ENCODE data around the gene PEDS1. TPM values are rescaled to one million over a fixed set of nuclear protein-coding genes. Genes with fewer than 3 reads are reported as not detected.

PEDS1 gene
- total RNA-seq, 1 donor from 2014 or later, result 44.1 TPM

DNA sequence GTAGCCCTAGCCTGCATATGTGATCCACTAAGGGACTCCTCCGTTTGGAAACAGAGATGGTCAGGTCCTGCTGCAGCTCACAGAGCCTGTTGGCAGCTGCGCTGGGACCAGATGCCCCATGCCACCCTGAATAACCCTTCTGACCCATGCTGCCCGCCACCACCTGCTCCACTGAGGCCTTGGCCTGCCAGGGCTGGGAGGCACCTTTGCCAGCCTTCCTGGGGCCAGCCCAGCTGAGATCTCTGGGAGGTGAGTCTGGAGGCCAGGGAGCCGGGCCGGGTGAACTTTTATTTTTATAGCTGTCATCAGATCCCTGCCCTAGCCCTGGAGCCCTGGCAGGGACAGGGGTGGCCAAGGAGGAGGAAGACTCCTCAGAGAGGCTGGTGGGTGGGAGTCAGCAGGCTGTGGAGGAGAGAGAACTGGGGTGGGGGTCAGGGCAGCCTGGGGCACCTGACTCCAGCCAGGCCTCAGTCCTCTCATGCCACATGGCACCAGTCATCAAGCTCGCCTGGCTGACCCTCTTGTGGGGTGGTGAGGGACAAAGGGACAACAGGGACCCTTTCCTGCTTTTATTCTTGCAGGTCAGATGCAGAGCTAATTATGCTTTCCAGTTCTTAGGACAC is 47.1 kb upstream of the PEDS1 start:
- Histone ChIP-seq H3K27me3 (ENCODE audit: insufficient read depth, low read length) (no peaks in the 10 kb centered on the region), H3K9ac (ENCODE audit: low read length) (no peak overlapping the region), H3K4me3 (ENCODE audit: insufficient read depth, low read depth, low read length) (no peak overlapping the region), H3K4me2 (ENCODE audit: low read length) (no peak overlapping the region), H3K9me3 (ENCODE audit: insufficient read depth, low read depth, low read length) (peaks cover 13% of the 10 kb centered on the region), H3K27ac (ENCODE audit: low read depth, low read length) (no peak overlapping the region), H3K4me1 (ENCODE audit: insufficient read depth, low read length) (no peaks in the 10 kb centered on the region), H3K36me3 (ENCODE audit: insufficient read depth, low read length) (no peaks in the 10 kb centered on the region), H4K20me1 (ENCODE audit: insufficient read depth, low read length) (peaks cover 1% of the 10 kb centered on the region), H3K79me2 (ENCODE audit: insufficient read depth, low read length) (no peaks in the 10 kb centered on the region), H2AFZ (ENCODE audit: low read depth, low read length) (no peak overlapping the region)
- no peak for FAIRE-seq
- peaks cover under 1% of the 10 kb centered on the region for H3K4me1 Mint-ChIP-seq (ENCODE audit: low read depth, unreplicated experiment)
- peaks cover 20% of the 10 kb centered on the region for H3K9me3 Mint-ChIP-seq (ENCODE audit: unreplicated experiment)
- H3K27ac Mint-ChIP-seq (ENCODE audit: unreplicated experiment), result no peak overlapping the region
- H3K4me3 Mint-ChIP-seq (ENCODE audit: unreplicated experiment), result no peak overlapping the region
- TF ChIP-seq, protein P1, sequence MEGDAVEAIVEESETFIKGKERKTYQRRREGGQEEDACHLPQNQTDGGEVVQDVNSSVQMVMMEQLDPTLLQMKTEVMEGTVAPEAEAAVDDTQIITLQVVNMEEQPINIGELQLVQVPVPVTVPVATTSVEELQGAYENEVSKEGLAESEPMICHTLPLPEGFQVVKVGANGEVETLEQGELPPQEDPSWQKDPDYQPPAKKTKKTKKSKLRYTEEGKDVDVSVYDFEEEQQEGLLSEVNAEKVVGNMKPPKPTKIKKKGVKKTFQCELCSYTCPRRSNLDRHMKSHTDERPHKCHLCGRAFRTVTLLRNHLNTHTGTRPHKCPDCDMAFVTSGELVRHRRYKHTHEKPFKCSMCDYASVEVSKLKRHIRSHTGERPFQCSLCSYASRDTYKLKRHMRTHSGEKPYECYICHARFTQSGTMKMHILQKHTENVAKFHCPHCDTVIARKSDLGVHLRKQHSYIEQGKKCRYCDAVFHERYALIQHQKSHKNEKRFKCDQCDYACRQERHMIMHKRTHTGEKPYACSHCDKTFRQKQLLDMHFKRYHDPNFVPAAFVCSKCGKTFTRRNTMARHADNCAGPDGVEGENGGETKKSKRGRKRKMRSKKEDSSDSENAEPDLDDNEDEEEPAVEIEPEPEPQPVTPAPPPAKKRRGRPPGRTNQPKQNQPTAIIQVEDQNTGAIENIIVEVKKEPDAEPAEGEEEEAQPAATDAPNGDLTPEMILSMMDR (IDR thresholded peaks at IDR 0.05; ENCODE audit: insufficient read depth, low read depth, low read length), result no peak
- no peak for TF ChIP-seq EZH2 (IDR thresholded peaks at IDR 0.05; ENCODE audit: insufficient read depth, low read length)
- no peaks in the 10 kb centered on the region for H3K27me3 Mint-ChIP-seq (ENCODE audit: low read depth, unreplicated experiment)
- peaks cover 8% of the 10 kb centered on the region for H3K36me3 Mint-ChIP-seq (ENCODE audit: low read depth, unreplicated experiment)
- DNase-seq (ENCODE audit: low read depth), result no peak

DNA sequence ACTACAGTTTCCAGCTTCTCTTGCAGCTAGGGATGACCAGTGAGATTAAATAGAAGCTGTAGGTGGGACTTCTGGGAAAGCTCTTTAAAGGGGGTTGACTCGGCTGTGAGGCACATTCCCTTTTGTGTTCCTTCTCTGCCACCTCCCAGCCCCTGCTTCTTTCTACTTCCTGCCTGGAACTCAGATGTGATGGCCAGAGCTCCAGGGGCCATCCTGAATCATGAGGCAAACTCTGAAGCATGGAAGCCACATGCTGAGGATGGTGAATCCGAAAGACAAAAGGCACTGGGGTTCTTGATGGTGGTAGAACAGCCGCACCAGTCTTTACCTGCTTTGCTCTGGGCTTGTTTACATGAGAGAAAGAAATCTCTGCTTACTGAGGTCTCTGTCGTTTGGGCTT is 46.2 kb upstream of the PEDS1 start:
- H3K27me3 ChIP-seq (ENCODE audit: insufficient read depth, low read length), result no peaks in the 10 kb centered on the region
- peaks cover 19% of the 10 kb centered on the region for H3K9me3 Mint-ChIP-seq (ENCODE audit: unreplicated experiment)
- no peak overlapping the region for H3K9ac ChIP-seq (ENCODE audit: low read length)
- no peak overlapping the region for H3K4me3 ChIP-seq (ENCODE audit: insufficient read depth, low read depth, low read length)
- H3K27ac ChIP-seq (ENCODE audit: low read depth, low read length), result no peak overlapping the region
- peaks cover 13% of the 10 kb centered on the region for H3K36me3 Mint-ChIP-seq (ENCODE audit: low read depth, unreplicated experiment)
- H4K20me1 ChIP-seq (ENCODE audit: insufficient read depth, low read length), result peaks cover 10% of the 10 kb centered on the region
- H3K4me2 ChIP-seq (ENCODE audit: low read length), result no peak overlapping the region
- peaks cover 2% of the 10 kb centered on the region for H3K79me2 ChIP-seq (ENCODE audit: insufficient read depth, low read length)
- no peaks in the 10 kb centered on the region for H3K36me3 ChIP-seq (ENCODE audit: insufficient read depth, low read length)
- H3K27ac Mint-ChIP-seq (ENCODE audit: unreplicated experiment), result no peak overlapping the region
- TF ChIP-seq, protein P1 (IDR thresholded peaks at IDR 0.05; ENCODE audit: insufficient read depth, low read depth, low read length), result no peak
- TF ChIP-seq EZH2 (IDR thresholded peaks at IDR 0.05; ENCODE audit: insufficient read depth, low read length), result no peak
- H3K27me3 Mint-ChIP-seq (ENCODE audit: low read depth, unreplicated experiment), result no peaks in the 10 kb centered on the region
- DNase-seq (ENCODE audit: low read depth) (no peak), FAIRE-seq (no peak)
- H3K4me1 ChIP-seq (ENCODE audit: insufficient read depth, low read length), result no peaks in the 10 kb centered on the region
- H2AFZ ChIP-seq (ENCODE audit: low read depth, low read length), result no peak overlapping the region
- peaks cover 13% of the 10 kb centered on the region for H3K9me3 ChIP-seq (ENCODE audit: insufficient read depth, low read depth, low read length)
- H3K4me1 Mint-ChIP-seq (ENCODE audit: low read depth, unreplicated experiment), result peaks cover 10% of the 10 kb centered on the region
- no peak overlapping the region for H3K4me3 Mint-ChIP-seq (ENCODE audit: unreplicated experiment)

DNA sequence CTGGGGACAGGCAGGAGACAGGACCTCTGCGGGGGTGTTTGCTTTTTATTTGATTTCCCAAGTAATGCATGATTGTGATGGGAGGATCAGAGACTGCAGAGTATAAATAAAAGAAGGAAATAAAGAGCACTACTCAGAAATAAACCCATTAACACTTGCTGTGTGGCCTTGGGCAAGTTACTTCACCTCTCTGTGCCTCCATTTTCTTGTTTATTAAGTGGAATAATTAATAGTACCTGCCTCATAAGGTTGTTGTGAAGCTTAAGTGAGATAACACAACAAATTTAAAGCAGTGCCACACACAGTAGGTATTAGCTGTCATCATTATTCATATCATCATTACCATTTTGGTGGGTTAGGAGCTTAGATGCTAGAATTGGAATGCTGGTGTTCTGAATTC is 45.2 kb upstream of the PEDS1 start:
- Histone ChIP-seq H3K4me1 (ENCODE audit: insufficient read depth, low read length) (peaks cover 9% of the 10 kb centered on the region), H2AFZ (ENCODE audit: low read depth, low read length) (no peak overlapping the region), H3K4me3 (ENCODE audit: insufficient read depth, low read depth, low read length) (no peak overlapping the region), H3K9ac (ENCODE audit: low read length) (no peak overlapping the region), H3K9me3 (ENCODE audit: insufficient read depth, low read depth, low read length) (peaks cover 10% of the 10 kb centered on the region), H3K36me3 (ENCODE audit: insufficient read depth, low read length) (no peaks in the 10 kb centered on the region), H3K27ac (ENCODE audit: low read depth, low read length) (no peak overlapping the region), H3K27me3 (ENCODE audit: insufficient read depth, low read length) (no peaks in the 10 kb centered on the region), H3K79me2 (ENCODE audit: insufficient read depth, low read length) (peaks cover 12% of the 10 kb centered on the region), H3K4me2 (ENCODE audit: low read length) (no peak overlapping the region), H4K20me1 (ENCODE audit: insufficient read depth, low read length) (peaks cover 20% of the 10 kb centered on the region)
- FAIRE-seq (no peak), DNase-seq (ENCODE audit: low read depth) (no peak)
- Mint-ChIP-seq H3K4me3 (ENCODE audit: unreplicated experiment) (no peak overlapping the region), H3K27ac (ENCODE audit: unreplicated experiment) (no peak overlapping the region), H3K36me3 (ENCODE audit: low read depth, unreplicated experiment) (peaks cover 9% of the 10 kb centered on the region), H3K4me1 (ENCODE audit: low read depth, unreplicated experiment) (peaks cover 16% of the 10 kb centered on the region), H3K9me3 (ENCODE audit: unreplicated experiment) (peaks cover 10% of the 10 kb centered on the region), H3K27me3 (ENCODE audit: low read depth, unreplicated experiment) (no peaks in the 10 kb centered on the region)
- TF ChIP-seq, protein P1 (IDR thresholded peaks at IDR 0.05; ENCODE audit: insufficient read depth, low read depth, low read length), result no peak
- TF ChIP-seq EZH2 (IDR thresholded peaks at IDR 0.05; ENCODE audit: insufficient read depth, low read length), result no peak
